NCI-H345 treated with DMSO at 0.1 percent for 48 hours (cell line): ENCODE data around the gene NRG2.

Experiments used
- DNase-seq: peaks from one replicate; lab custom pipeline; 2025; ENCODE audit not compliant: unreplicated experiment; lab: John Stamatoyannopoulos, UW

The NRG2 gene

GRCh38 chr5:139843991-139844390 lies 199.1 kb downstream of the NRG2 start:
- no peak for DNase-seq

DNA sequence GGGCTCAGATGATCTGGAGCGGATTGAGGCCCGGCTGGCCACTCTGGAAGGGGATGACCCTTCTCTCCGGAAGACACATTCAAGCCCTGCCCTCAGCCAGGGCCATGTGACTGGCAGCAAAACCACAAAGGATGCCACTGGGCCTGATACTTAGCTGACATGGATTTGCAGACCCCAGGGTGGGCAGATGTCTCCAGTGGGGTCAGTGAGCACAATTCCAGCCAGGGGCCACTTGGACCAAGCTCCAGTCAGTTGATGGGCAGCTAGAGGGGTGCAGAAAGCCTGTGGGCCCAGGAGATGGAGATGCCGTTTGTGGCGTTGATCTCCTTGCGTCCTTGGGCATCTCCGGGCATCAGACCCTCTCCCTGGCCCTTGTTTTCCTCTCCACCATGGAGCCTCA lies 200.8 kb downstream of the NRG2 start:
- DNase-seq: no peak

DNA sequence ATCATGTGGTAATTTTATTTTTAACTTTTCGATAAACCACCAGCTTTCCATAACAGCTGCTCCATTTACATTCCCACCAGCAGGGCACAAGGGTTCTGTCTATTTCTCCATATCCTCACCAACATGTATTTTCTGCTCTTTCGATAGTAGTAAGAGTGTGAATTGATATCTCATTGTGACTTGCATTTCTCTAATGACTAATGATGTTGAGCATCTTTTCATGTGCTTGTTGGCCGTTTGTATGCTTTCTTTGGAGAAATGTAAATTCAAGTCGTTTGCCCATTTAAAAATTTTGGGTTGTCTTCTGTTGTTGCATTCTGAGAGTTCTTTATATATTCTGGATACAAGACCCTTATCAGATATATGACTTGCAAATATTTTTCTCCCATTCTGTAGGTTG lies 201.6 kb downstream of the NRG2 start:
- DNase-seq: no peak

DNA sequence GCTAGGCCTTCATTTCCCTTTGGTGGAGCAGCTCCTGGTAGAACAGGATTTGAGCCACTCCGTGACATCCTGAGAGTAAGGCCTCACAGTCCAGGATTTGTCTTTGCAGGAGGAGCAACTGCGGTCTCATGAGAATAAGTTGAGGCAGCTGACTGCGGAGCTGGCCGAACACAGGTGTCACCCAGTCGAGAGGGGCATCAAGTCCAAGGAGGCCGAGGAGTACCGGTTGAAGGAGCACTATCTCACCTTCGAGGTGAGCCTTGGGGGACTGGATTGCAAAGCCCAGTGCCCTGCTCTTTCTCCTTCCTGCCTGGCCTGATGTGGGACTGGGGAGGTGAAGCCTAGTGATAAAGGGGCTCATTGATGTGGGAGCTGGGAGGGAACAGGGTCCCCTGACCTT lies 203.2 kb downstream of the NRG2 start:
- no peak for DNase-seq

DNA sequence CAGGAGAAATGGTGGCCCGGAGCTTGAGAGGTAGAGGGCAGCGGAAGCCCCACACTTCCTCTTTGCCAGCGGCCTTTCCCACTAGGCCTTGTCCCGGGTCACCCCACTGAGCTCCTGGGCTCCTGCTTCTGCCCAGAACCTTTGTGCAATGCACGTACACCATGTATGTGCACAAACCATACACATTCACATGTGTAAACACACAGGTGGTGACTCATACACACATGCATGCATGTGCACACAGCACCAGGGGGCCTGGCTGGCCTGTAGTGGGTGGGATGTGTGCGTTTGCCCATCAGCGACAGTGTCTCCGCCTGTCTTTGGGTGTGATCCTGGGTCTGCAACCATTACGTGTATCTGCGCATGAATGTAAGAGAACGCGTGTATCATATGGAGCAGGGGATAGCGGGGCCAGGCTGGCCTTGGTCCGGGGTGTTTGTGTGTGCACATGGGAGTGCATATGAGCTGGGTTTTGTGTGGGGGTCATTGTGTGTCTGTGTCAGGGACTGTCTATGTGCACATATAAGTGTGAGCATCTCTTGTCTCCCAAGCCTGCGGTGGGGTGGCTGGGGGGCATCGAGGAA lies 203.8 kb downstream of the NRG2 start:
- no peak for DNase-seq

GRCh38 chr5:139838381-139839197 lies 204.5 kb downstream of the NRG2 start:
- no peak for DNase-seq

DNA sequence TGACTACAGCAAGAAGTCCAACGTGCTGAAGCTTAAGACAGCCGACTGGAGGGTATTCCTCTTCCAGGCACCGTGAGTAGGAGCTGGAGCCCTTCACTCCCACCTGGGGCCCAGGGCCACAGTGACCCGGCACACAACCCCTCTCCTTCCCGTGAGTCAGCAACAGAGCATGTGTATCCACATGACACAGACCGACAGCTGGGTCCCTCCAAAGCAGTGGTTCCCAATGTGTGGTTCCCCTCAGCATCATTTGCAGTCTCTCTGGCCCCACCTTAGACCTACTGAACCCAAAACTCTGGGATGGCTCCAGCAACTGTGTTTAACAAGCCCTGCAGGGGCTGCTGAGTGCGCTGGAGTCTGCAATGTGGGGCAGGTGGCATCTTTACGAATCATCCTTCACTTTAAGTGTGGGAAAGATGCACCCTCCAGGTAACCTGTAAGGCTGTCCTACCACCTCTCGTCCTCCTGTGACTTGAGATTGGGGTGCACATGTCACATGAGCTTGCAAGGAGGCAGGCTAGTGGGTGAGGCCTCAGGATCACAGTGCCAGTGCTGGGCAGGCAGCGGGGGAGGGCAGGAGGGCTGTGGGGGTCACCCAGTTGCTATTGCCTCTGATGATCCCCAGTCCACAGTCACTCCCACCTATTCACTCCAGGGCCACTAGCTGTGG lies 205.3 kb downstream of the NRG2 start:
- DNase-seq: no peak

GRCh38 chr5:139836469-139837208 lies 206.5 kb downstream of the NRG2 start:
- DNase-seq: no peak

- no peak for DNase-seq
Observed at GRCh38 chr5:139835656-139836055, 207.4 kb downstream of the NRG2 start.

DNA sequence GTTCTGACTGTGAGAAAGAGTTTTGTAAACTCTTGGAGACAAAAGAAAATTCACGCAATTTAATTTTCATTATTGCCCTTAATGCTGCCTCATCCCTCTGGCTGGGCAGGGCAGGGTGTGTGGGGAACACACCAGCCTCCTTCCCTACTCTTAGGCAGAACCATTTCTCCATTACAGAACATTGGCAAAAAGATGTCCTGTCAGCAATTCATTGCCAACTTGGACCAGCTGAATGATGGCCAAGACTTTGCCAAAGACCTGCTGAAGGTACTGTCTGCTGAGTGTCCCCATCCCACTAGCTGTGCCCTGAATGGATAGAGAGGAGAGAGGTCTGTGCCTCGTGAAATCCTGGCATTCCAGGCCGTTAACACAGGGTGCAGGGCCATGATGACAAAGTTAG lies 209.6 kb downstream of the NRG2 start:
- no peak for DNase-seq

DNA sequence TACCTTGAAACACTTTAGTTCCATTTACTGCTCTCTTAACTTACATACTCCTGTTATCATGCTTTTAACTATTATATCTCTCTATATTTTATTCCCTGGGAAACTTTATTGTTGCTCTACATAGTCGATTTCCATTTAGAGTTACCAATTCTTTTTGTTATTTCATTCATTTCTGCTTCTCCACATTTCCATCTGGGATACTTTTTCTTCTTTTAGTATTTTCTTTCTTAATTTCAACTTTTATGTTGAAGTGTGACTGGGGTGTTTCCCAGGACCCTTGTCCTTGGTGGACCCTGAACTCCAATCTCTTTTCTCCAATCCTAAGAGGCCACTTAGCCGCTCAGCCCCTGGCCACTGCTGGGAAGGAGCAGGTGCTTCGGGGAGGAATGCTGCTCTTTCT lies 211.5 kb downstream of the NRG2 start:
- no peak for DNase-seq

GRCh38 chr5:139829471-139829870 lies 213.6 kb downstream of the NRG2 start:
- no peak for DNase-seq

DNA sequence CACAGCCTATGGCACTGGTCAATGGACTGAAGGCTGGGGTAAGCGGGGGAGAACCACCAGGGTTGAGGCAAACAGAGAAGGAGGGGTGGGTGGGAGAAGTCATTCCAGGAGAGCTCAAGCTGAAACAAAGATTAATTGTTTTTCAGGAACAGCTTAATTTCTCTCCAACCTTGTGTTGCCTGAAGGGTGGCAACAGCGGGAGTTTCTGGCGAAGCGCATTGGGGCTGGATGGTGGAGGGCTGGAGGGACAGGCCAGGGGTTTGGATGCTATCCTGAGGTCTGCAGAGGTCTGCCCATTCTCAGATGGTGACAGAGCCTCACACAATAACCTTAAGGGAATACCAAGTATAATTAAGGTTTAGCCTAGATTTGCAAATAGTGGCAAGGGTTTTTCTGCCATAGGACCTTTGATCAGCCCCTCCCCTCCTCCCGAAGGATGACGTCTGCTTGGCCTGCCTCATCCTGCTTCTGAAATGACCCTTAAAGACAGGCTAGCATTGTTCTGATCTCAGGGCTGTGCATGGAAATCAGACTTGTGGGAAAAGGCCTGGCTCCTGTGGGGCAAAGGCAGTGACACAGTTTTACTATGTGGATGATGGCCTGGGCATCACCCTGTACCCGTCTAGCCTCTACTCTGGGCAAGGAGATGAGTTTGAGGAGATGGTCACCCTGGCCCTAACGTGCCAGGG lies 214.7 kb downstream of the NRG2 start:
- no peak for DNase-seq

DNA sequence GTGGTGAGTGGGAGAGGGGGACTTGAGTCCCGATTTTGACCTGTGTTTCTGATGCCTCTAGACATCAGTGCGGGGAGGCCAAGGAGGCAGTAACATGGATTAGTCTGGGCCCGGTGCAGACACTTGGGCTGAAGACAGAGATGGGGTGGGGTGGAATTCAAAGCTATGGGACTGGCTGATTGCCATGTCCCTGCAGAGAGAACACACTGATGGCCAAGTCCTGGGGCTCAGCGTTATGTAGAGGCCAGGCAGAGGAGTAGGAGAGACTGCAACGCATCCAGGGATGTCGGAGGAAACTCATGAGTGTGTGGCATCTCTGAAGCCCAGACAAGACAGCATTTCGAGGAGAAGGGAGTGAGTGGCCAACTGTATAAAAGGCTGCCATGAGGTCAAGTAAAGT lies 217.4 kb downstream of the NRG2 start:
- DNase-seq: no peak

GRCh38 chr5:139823757-139824355 lies 219.2 kb downstream of the NRG2 start:
- no peak for DNase-seq

DNA sequence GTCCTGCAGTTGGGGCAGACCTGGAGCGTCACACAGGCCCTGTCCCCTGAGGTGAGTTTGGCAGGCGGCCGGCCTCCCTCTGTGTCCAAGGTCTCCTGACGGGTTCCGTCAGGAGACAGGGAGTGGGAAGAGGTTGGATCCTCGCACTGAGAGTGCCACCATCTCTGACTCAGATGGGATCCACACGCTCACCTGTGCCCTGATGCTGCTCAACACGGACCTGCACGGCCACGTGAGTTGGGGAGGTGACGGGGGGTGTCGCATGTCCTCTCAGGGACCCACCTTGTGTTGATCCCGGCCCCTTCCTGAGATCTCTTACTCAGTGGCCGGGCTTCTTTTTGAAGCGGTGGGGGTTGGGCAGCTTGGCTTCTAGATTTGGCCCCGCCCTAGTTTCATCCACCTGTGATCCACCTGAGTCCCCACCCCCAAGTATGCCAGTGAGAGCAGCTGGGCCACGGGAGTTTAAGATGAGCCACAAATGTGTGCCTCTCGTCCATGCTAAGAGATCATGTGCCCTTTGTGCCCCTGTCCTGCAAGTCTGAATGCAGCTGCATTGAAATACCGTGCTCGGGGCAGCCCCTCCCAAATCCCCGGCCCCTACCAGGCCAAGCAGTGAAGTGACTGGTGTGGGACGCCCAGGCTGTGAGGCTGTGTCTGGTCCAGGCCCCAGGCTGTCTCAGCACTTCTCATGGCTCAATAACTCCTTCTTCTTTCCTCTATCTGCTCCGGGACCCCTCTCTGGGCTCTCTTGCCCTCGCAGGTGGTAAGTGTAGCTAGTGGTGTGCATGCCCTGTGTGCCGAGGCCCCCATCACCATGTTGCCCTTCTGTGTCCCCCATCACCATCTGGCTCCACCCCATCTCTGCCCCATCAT lies 220.3 kb downstream of the NRG2 start:
- DNase-seq: no peak

DNA sequence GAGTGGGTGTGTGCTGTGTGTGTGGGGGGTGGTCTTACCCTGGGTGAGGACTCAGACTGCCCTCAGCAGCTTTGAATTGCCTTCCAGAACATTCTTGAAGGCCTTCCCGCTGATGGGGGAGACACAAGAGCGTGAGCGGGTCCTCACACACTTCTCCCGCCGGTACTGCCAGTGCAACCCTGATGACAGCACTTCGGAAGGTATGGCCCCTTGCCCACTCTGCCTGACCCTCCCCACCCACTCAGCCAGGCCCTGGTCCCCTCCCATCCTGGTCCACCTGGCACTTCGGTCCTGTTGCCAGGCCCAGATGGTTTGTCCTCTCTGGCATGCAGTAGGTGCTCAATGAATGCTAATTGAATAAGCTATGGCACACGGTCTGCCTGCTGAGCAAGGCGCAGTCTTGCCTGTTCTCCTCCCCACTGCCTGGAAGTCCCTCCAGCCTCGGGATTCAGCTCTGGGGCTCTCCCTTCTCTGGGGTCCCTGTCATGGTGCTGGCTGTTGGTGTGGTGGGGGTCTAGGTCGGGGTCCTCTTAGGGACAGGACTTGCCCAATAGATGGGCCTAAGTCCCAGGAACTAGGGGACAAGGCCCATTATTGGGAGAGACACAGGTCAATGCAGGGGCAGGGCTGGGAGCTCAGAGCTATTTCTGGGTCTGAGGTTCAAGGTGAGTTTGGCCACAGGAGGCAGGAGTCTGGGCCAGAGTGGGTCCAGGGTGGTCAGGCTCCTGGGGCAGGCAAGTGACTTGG lies 221.1 kb downstream of the NRG2 start:
- no peak for DNase-seq

DNA sequence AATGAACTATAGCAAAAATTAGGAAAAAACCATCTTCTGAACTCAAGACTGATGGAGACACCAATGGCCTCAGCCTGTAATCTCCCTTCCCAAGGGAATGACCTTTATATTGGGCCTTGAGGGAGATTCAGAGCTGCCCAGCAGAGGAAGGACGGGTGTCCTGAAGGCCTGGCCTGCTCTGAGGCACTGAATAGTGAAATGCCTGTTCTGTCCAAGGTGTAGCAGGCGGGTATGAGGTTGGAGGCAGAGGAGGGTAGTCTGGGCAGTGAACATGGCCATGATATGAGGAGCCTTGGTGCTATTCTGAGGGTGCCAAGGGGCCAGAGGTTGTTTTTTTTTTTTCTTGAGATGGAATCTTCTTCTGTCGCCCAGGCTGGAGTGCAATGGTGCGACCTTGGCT lies 222.5 kb downstream of the NRG2 start:
- DNase-seq: no peak

DNA sequence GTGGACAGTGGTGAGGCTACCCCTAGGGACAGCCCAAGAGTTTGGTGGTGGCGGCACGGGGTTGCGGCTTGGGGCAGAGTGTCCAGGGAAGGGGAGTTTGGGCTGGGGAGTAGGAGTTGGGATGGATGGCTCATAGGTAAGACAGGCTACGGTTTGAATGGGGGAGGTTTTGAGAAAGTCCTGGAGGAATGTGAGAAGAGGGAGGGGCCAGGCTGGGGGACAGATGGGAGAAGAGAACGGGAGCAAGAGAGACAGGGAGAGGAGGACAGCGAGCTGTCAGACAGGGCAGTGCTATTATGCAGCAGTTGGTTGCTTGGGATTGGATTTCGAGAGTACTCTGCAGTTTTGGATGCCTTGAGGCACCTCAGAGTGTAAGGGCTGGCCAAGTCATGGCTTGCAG lies 223.0 kb downstream of the NRG2 start:
- no peak for DNase-seq
